GM19099 (cell line): ENCODE data around the gene CACNA1B.

Source experiments
- POLR2A ChIP-seq: IDR thresholded peaks from 3 replicates; pipeline ENCODE4 v1.6.1; 2011; ENCODE audit warnings: low read depth; ENCODE audit not compliant: insufficient read length; ENCODE audit errors: extremely low read depth

The CACNA1B gene

GRCh38 chr9:138105561-138106505 lies 228.3 kb downstream of the CACNA1B start:
- no peak for TF ChIP-seq POLR2A

GRCh38 chr9:138111607-138112006 lies 234.0 kb downstream of the CACNA1B start:
- no peak for TF ChIP-seq POLR2A

- no peak for TF ChIP-seq POLR2A
Measured at GRCh38 chr9:138112090-138112748, 234.6 kb downstream of the CACNA1B start.

GRCh38 chr9:138112791-138113600 lies 235.4 kb downstream of the CACNA1B start:
- no peak for TF ChIP-seq POLR2A

- TF ChIP-seq POLR2A = no peak
Measured at GRCh38 chr9:138114501-138115245, 237.1 kb downstream of the CACNA1B start.

GRCh38 chr9:138115506-138115905 lies 237.9 kb downstream of the CACNA1B start:
- no peak for TF ChIP-seq POLR2A

- no peak for TF ChIP-seq POLR2A
Measured at GRCh38 chr9:138116521-138116920, 238.9 kb downstream of the CACNA1B start.

GRCh38 chr9:138117101-138117750 lies 239.6 kb downstream of the CACNA1B start:
- no peak for TF ChIP-seq POLR2A

- no peak for TF ChIP-seq POLR2A
Measured at GRCh38 chr9:138117836-138118235, 240.3 kb downstream of the CACNA1B start.

- TF ChIP-seq POLR2A = no peak
Measured at GRCh38 chr9:138118601-138119071, 241.1 kb downstream of the CACNA1B start.

- no peak for TF ChIP-seq POLR2A
Measured at GRCh38 chr9:138119202-138120027, 241.8 kb downstream of the CACNA1B start.

GRCh38 chr9:138120072-138120471 lies 242.5 kb downstream of the CACNA1B start:
- no peak for TF ChIP-seq POLR2A
